HepG2 (cell line): ENCODE data around the gene C2CD3. TPM values are rescaled to one million over a fixed set of nuclear protein-coding genes. Genes with fewer than 3 reads are reported as not detected.

ENCODE experiments used
- ATAC-seq: fragments of 200-7000 bp; cut with Tn5 transposase; 3 replicates; pipeline ENCODE4 v1.9.1; 2020; ENCODE audit warnings: mild to moderate bottlenecking, moderate library complexity
- BruUV-seq: library from RNA; stranded (reverse); fragments of 400-500 nt; replicated peaks from 2 replicates; lab custom pipeline; 2021; lab: Mats Ljungman, UMichigan
- CTCF ChIA-PET: fragments of 300-600 bp; formaldehyde crosslinking; extraction: SDS; loops from one replicate; lab custom pipeline; 2021; ENCODE audit warnings: low total read pairs, inconsistent platforms, low intra/inter-chr PET ratio; lab: Yijun Ruan, JAX
- POLR2A ChIA-PET: fragments of 350-600 bp; sonication (Branson Sonifier 250); formaldehyde crosslinking; loops from one replicate; lab custom pipeline; 2020; ENCODE audit warnings: antibody characterized with exemption, inconsistent platforms; lab: Yijun Ruan, JAX
- DNase-seq: peaks from one replicate; pipeline ENCODE4 v3.0.0-alpha.2; 2015; ENCODE audit warnings: low spot score
- FAIRE-seq: peaks from 3 replicates; lab custom pipeline; 2011; peaks lifted over from hg19 to GRCh38; lab: Jason Lieb, UNC
- H2AFZ ChIP-seq: one replicate; pipeline ENCODE4 v1.6.1; 2011; ENCODE audit warnings: low read length, inconsistent platforms
- H3K27ac ChIP-seq: fragments of 300-600 bp; 3 replicates; pipeline ENCODE4 v1.8.0; 2011; ENCODE audit warnings: mixed run types, mild to moderate bottlenecking, mixed read lengths, low read length, inconsistent platforms; ENCODE audit not compliant: insufficient read depth; ENCODE audit errors: extremely low read length
- H3K27me3 ChIP-seq, 2 experiments: fragments of 200-600 bp in 1 of 2; 2 replicates in 1 of 2; 3 replicates in 1 of 2; pipeline versions ENCODE4 v1.6.0 to v1.8.0; 2011; ENCODE audit warnings: low read length in 2 of 2, mild to moderate bottlenecking in 2 of 2, moderate library complexity in 2 of 2, inconsistent platforms in 1 of 2; ENCODE audit not compliant: insufficient read depth in 2 of 2, control insufficient read depth in 1 of 2
- H3K36me3 ChIP-seq, 2 experiments: fragments of 200-600 bp in 1 of 2; replicated peaks in 1 of 2; 2 replicates in 1 of 2; 3 replicates in 1 of 2; pipeline versions ENCODE4 v1.5.1 to v1.8.0; 2011; ENCODE audit warnings: low read length in 2 of 2, inconsistent platforms in 1 of 2; ENCODE audit not compliant: insufficient read depth in 2 of 2, control insufficient read depth in 1 of 2
- H3K4me1 ChIP-seq: 2 replicates; pipeline ENCODE4 v1.5.1; 2012; ENCODE audit warnings: low read length, inconsistent platforms; ENCODE audit not compliant: insufficient read depth
- H3K4me2 ChIP-seq: 2 replicates; pipeline ENCODE4 v1.6.0; 2011; ENCODE audit warnings: low read depth, low read length, inconsistent platforms
- H3K4me3 ChIP-seq, 3 experiments: fragments of 200-600 bp in 1 of 3; sonication (generic), shearing (Covaris generic) in 1 of 3; replicated peaks in 1 of 3; 2 replicates each; pipeline ENCODE4 v1.5.1; 2011 to 2016; ENCODE audit warnings: low read length in 3 of 3, inconsistent platforms in 2 of 3, low read depth in 2 of 3, mild to moderate bottlenecking in 2 of 3, control low read depth in 1 of 3, mixed read lengths in 1 of 3; ENCODE audit not compliant: insufficient read depth in 1 of 3
- H3K79me2 ChIP-seq: one replicate; pipeline ENCODE4 v1.6.1; 2011; ENCODE audit warnings: low read length, inconsistent platforms; ENCODE audit not compliant: insufficient read depth
- H3K9ac ChIP-seq: 2 replicates; pipeline ENCODE4 v1.6.0; 2011; ENCODE audit warnings: mild to moderate bottlenecking, low read depth, low read length, inconsistent platforms; ENCODE audit not compliant: insufficient read depth
- H3K9me3 ChIP-seq: 2 replicates; pipeline ENCODE4 v1.5.1; 2012; ENCODE audit warnings: mild to moderate bottlenecking, low read length
- H4K20me1 ChIP-seq: 2 replicates; pipeline ENCODE4 v1.6.0; 2011; ENCODE audit warnings: inconsistent platforms, mild to moderate bottlenecking, low read length, moderate library complexity; ENCODE audit not compliant: insufficient read depth
- ETV5 ChIP-seq: IDR thresholded peaks from 2 replicates; pipeline ENCODE4 v1.6.1; 2018; ENCODE audit warnings: missing biosample characterization, missing genetic modification reagents, inconsistent platforms, borderline replicate concordance
- SALL2 ChIP-seq: sonication (generic); formaldehyde crosslinking; IDR thresholded peaks from 2 replicates; pipeline ENCODE4 v1.8.1; 2023; ENCODE audit warnings: mild to moderate bottlenecking, missing genetic modification reagents, inconsistent platforms
- SYNCRIP ChIP-seq: fragments of 200-400 bp; formaldehyde crosslinking; IDR thresholded peaks from 2 replicates; pipeline ENCODE4 v1.6.1; 2018; ENCODE audit warnings: mild to moderate bottlenecking, low read depth, low read length; ENCODE audit not compliant: insufficient read depth
- ZNF446 ChIP-seq: sonication (generic); formaldehyde crosslinking; IDR thresholded peaks from 2 replicates; pipeline ENCODE4 v1.5.0; 2020; ENCODE audit warnings: mild to moderate bottlenecking, missing genetic modification reagents
- WGBS: methylation state at CpG from one replicate; pipeline ENCODE4 v1.1.6; 2017; ENCODE audit warnings: low lambda C conversion rate; 5-methylcytosine and 5-hydroxymethylcytosine counted together
- in situ Hi-C: cut with HindIII; loops from 2 replicates; pipeline ENCODE4 v1.10.0; 2017; ENCODE audit warnings: low pct_unique_long_range_greater_than_20kb; ENCODE audit not compliant: extremely low pct_ligation_motif_present
- intact Hi-C: fragments of 100-400 bp; cut with micrococcal nuclease; formaldehyde crosslinking; loops from one replicate; pipeline ENCODE4 v1.10.0; 2022; ENCODE audit not compliant: unreplicated experiment
- polyA plus RNA-seq, 8 experiments: library from polyadenylated mRNA; depleted of rRNA in 3 of 8; stranded (reverse) in 7 of 8; unstranded in 1 of 8; fragments of >200 nt; fragmentation: Illumina TruSeq in 4 of 8; extraction: Trizol in 4 of 8; gene quantifications; 2 replicates each; pipeline versions ENCODE4 v1.2.1 to v1.2.3, GENCODE V29; 2011 to 2016; ENCODE audit warnings: low read depth in 4 of 8, missing spikeins in 1 of 8, mixed read lengths in 1 of 8; ENCODE audit not compliant: insufficient read depth in 1 of 8
- total RNA-seq, 5 experiments: library from RNA; depleted of rRNA; stranded (reverse); fragments of >200 nt; fragmentation: Illumina TruSeq; extraction: Trizol; gene quantifications; 2 replicates each; pipeline ENCODE4 v1.2.3, GENCODE V29; 2016; ENCODE audit warnings: low read depth in 1 of 5
- TF ChIP-seq, protein P1 (sequence below): sonication (generic); formaldehyde crosslinking; IDR thresholded peaks from 2 replicates; pipeline ENCODE4 v1.9.0; 2021; ENCODE audit warnings: missing genetic modification reagents, borderline replicate concordance

The C2CD3 gene
- total and polyA plus RNA-seq, 2 of the 13 experiments (the other 11 are each of a cell fraction or from before 2014, with no cell fraction given) = 5.5 to 6.4 TPM

DNA sequence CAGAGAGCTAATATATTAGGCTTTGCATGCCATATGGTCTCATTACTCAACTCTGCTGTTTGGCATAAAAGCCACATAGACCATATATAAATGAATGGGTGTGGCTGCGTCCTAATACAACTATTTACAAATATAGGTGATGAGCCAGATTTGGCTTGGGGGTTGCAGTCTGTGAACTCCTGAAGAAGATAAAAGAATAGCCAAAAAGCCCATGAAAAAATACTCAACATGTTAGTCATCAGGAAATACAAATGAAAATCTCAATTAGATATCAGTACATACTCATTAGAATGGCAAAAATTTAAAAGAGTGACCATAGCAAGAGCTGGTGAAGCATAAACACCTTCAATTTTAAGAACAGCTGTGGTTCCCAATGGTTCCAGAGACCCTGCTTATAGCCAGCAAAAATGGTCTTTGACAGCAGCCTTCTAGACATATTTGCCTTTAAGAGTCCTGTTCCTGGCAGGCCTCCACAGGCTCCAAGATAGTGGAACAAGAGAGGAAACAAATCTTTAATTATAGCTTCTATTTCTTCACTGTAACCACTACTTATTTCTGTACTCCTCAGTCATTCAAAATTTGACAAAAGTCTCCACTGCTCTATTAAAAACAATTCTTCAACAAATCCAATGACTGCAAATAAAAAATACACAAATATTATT lies 16.1 kb downstream of the C2CD3 start:
- Histone ChIP-seq H3K9ac (no peak overlapping the region), H4K20me1 (no peaks in the 10 kb centered on the region), H3K4me1 (no peaks in the 10 kb centered on the region), H2AFZ (no peak overlapping the region), H3K27ac (no peak overlapping the region), H3K79me2 (no peaks in the 10 kb centered on the region), H3K27me3 (no peaks in the 10 kb centered on the region), H3K4me2 (no peak overlapping the region), H3K4me3 (no peak overlapping the region), H3K9me3 (peaks cover 6% of the 10 kb centered on the region; the same call in 1 of the 2 replicates), H3K36me3 (no peaks in the 10 kb centered on the region; a peak in 1 of 5 replicates)
- no peak for TF ChIP-seq ZNF446
- TF ChIP-seq, protein P1, sequence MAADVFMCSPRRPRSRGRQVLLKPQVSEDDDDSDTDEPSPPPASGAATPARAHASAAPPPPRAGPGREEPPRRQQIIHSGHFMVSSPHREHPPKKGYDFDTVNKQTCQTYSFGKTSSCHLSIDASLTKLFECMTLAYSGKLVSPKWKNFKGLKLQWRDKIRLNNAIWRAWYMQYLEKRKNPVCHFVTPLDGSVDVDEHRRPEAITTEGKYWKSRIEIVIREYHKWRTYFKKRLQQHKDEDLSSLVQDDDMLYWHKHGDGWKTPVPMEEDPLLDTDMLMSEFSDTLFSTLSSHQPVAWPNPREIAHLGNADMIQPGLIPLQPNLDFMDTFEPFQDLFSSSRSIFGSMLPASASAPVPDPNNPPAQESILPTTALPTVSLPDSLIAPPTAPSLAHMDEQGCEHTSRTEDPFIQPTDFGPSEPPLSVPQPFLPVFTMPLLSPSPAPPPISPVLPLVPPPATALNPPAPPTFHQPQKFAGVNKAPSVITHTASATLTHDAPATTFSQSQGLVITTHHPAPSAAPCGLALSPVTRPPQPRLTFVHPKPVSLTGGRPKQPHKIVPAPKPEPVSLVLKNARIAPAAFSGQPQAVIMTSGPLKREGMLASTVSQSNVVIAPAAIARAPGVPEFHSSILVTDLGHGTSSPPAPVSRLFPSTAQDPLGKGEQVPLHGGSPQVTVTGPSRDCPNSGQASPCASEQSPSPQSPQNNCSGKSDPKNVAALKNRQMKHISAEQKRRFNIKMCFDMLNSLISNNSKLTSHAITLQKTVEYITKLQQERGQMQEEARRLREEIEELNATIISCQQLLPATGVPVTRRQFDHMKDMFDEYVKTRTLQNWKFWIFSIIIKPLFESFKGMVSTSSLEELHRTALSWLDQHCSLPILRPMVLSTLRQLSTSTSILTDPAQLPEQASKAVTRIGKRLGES = no peak
- TF ChIP-seq SYNCRIP = no peak
- TF ChIP-seq ETV5 (CRISPR knock-in tag) = no peak
- no peak for TF ChIP-seq SALL2
- in situ Hi-C loops (loop anchor here (25.0 kb wide), 1 partner anchor 192 kb away; the partner anchor contains the start of gene DNAJB13), intact Hi-C loops (no loop called here)
- ChIA-PET POLR2A (no interaction called here), CTCF (no interaction called here)
- 93% methylated on average over 1 of the region's 1 CpG for WGBS
- DNase-seq (no peak), ATAC-seq (no peak), FAIRE-seq (no peak)
- BruUV-seq = no TSS peak
